Body of pancreas (tissue), 4 donors: Measurements from ENCODE around the gene ZNF536.

Source experiments
- CTCF ChIP-seq, 7 experiments: fragments of 450-650 bp in 4 of 7; fragments of 200-600 bp in 3 of 7; sonication (generic) in 3 of 7; IDR thresholded peaks; one replicate each; pipeline ENCODE4 v1.5.1; 2016 to 2019; ENCODE audit warnings: antibody characterized with exemption in 7 of 7
- POLR2A ChIP-seq, 3 donors: fragments of 450-650 bp; IDR thresholded peaks; one replicate each; pipeline ENCODE4 v1.6.1; 2016; ENCODE audit warnings: antibody characterized with exemption in 3 of 3, mild to moderate bottlenecking in 2 of 3

GRCh38 chr19:30387311-30388115, 15.3 kb downstream of the ZNF536 start:
- TF ChIP-seq CTCF (IDR thresholded peaks at IDR 0.05) (no peak), POLR2A (IDR thresholded peaks at IDR 0.05) (no peak)
